Liver (tissue), 9 donors: ENCODE measurements around the gene SLC25A15. TPM values are rescaled to one million over a fixed set of nuclear protein-coding genes. Genes with fewer than 3 reads are reported as not detected.
"Not testable (repeated sequence)": the region's sequence is repeated elsewhere in the genome, so short reads cannot be mapped to it uniquely, and the experiment has no call there.

Experiments used
- DNase-seq: peaks from one replicate; pipeline ENCODE4 v3.0.0-alpha.2; 2017; ENCODE audit warnings: low spot score
- H3K27ac ChIP-seq, 2 donors: one replicate each; pipeline ENCODE4 v1.7.0; 2013; ENCODE audit warnings: inconsistent platforms in 2 of 2, low read length in 2 of 2, control low read depth in 1 of 2, low read depth in 1 of 2, mild to moderate bottlenecking in 1 of 2
- H3K27me3 ChIP-seq, 4 donors: one replicate each; pipeline versions ENCODE4 v1.6.1 to v1.7.0; 2013; ENCODE audit warnings: low read length in 3 of 4, inconsistent platforms in 1 of 4, mild to moderate bottlenecking in 1 of 4, moderate library complexity in 1 of 4; ENCODE audit not compliant: control insufficient read depth in 4 of 4, insufficient read depth in 4 of 4
- H3K36me3 ChIP-seq, 4 donors: one replicate each; pipeline versions ENCODE4 v1.6.1 to v1.7.0; 2013; ENCODE audit warnings: low read length in 3 of 4, mild to moderate bottlenecking in 3 of 4, low read depth in 1 of 4, moderate library complexity in 1 of 4; ENCODE audit not compliant: control insufficient read depth in 4 of 4, insufficient read depth in 3 of 4
- H3K4me1 ChIP-seq, 4 donors: one replicate each; pipeline versions ENCODE4 v1.6.1 to v1.7.0; 2013; ENCODE audit warnings: low read length in 3 of 4, mild to moderate bottlenecking in 3 of 4, moderate library complexity in 1 of 4; ENCODE audit not compliant: control insufficient read depth in 4 of 4, insufficient read depth in 4 of 4
- H3K4me3 ChIP-seq, 3 donors: one replicate each; pipeline versions ENCODE4 v1.6.1 to v1.7.0; 2013; ENCODE audit warnings: low read length in 3 of 3, control low read depth in 1 of 3, low read depth in 1 of 3, mild to moderate bottlenecking in 1 of 3
- H3K9ac ChIP-seq, 2 donors: one replicate each; pipeline ENCODE4 v1.7.0; 2013; ENCODE audit warnings: low read length in 2 of 2, mild to moderate bottlenecking in 2 of 2, moderate library complexity in 2 of 2, control low read depth in 1 of 2, low read depth in 1 of 2
- H3K9me3 ChIP-seq, 4 donors: one replicate each; pipeline versions ENCODE4 v1.6.1 to v1.7.0; 2013; ENCODE audit warnings: low read length in 3 of 4; ENCODE audit not compliant: control insufficient read depth in 4 of 4
- EGR1 ChIP-seq, 2 donors: IDR thresholded peaks; 2 replicates each; pipeline ENCODE4 v1.6.1; 2016 to 2018; ENCODE audit warnings: antibody characterized with exemption in 2 of 2, low read depth in 2 of 2
- FOXA1 ChIP-seq: IDR thresholded peaks from 2 replicates; pipeline ENCODE4 v1.6.1; 2016; ENCODE audit warnings: antibody characterized with exemption
- FOXA2 ChIP-seq: IDR thresholded peaks from 2 replicates; pipeline ENCODE4 v1.6.1; 2016; ENCODE audit warnings: antibody characterized with exemption
- GABPA ChIP-seq, 2 donors: IDR thresholded peaks in 1 of 2; conservative IDR thresholded peaks in 1 of 2; 2 replicates each; pipeline ENCODE4 v1.6.1; 2016; ENCODE audit warnings: antibody characterized with exemption in 2 of 2, mild to moderate bottlenecking in 1 of 2, moderate library complexity in 1 of 2
- HNF4G ChIP-seq: IDR thresholded peaks from 2 replicates; pipeline ENCODE4 v1.6.1; 2016; ENCODE audit warnings: antibody characterized with exemption
- JUND ChIP-seq, 2 donors: IDR thresholded peaks; 2 replicates each; pipeline ENCODE4 v1.6.1; 2016; ENCODE audit warnings: antibody characterized with exemption in 2 of 2
- MAX ChIP-seq: IDR thresholded peaks from 2 replicates; pipeline ENCODE4 v1.6.1; 2016; ENCODE audit warnings: antibody characterized with exemption
- REST ChIP-seq: IDR thresholded peaks from 2 replicates; pipeline ENCODE4 v1.6.1; 2016; ENCODE audit warnings: antibody characterized with exemption, mild to moderate bottlenecking
- RXRA ChIP-seq, 2 donors: IDR thresholded peaks; 2 replicates each; pipeline ENCODE4 v1.6.1; 2017 to 2018; ENCODE audit warnings: antibody characterized with exemption in 2 of 2, mild to moderate bottlenecking in 1 of 2
- SP1 ChIP-seq: IDR thresholded peaks from 2 replicates; pipeline ENCODE4 v1.6.1; 2018; ENCODE audit warnings: antibody characterized with exemption, mild to moderate bottlenecking
- TAF1 ChIP-seq: conservative IDR thresholded peaks from 2 replicates; pipeline ENCODE4 v1.6.1; 2016; ENCODE audit warnings: antibody characterized with exemption, mild to moderate bottlenecking
- WGBS: extraction: QIAGEN DNeasy Blood & Tissue Kit; methylation state at CpG from one replicate; pipeline ENCODE4 v1.1.7; 2013; 5-methylcytosine and 5-hydroxymethylcytosine counted together
- polyA plus RNA-seq, 2 donors: library from polyadenylated mRNA; stranded (reverse) in 1 of 2; unstranded in 1 of 2; fragments of 200-250 nt in 1 of 2; fragments of >200 nt in 1 of 2; fragmentation: Nextera tagmentation in 1 of 2; extraction: Ambion mirVana in 1 of 2; gene quantifications; one replicate each; pipeline versions ENCODE4 v1.2.1 to v1.2.3, GENCODE V29; 2013 to 2015
- total RNA-seq, 2 donors: library from RNA; depleted of rRNA; stranded (reverse); fragments of >200 nt; gene quantifications; one replicate each; pipeline ENCODE4 v1.2.3, GENCODE V29; 2014
- TF ChIP-seq, protein P1 (sequence below): IDR thresholded peaks from 2 replicates; pipeline ENCODE4 v1.6.1; 2016; ENCODE audit warnings: antibody characterized with exemption
- donor health status: healthy.
- donor health status: healthy.
- donor health status: healthy.
- donor health status: healthy.
- donor health status: healthy.

The SLC25A15 gene
- total and polyA plus RNA-seq, 4 donors = 29.3 to 106 (median 66.9) TPM

DNA sequence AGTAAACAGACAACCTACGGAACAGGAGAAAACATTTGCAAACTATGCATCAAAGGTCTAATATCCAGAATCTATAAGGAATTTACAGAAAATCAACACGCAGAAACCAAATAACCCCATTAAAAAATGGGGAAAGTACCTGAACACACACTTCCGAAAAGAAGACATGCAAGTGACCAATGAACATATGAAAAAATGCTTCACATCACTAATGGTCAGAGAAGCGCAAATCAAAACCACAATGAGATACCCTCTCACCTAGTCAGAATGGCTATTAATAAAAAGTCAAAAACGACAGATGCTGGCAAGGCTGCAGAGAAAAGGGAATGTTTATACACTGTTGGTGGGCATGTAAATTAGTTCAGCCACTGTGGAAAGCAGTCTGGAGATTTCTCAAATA, 29.5 kb downstream of the SLC25A15 start:
- Histone ChIP-seq H3K9me3 (peaks cover 0 to 1% (median 0%) of the 10 kb centered on the region in 4 donors), H3K36me3 (no peaks in the 10 kb centered on the region), H3K4me3 (no peak overlapping the region), H3K27ac (no peak overlapping the region), H3K4me1 (no peaks in the 10 kb centered on the region), H3K27me3 (no peaks in the 10 kb centered on the region), H3K9ac (no peak overlapping the region)
- 87% methylated on average over 5 of the region's 5 CpGs for WGBS
- TF ChIP-seq TAF1 = no peak
- TF ChIP-seq SP1 = no peak
- no peak for TF ChIP-seq MAX
- no peak for TF ChIP-seq GABPA (IDR thresholded peaks at IDR 0.05 in 1 of 2, conservative IDR thresholded peaks at IDR 0.05 in 1 of 2)
- no peak for TF ChIP-seq REST
- DNase-seq = no peak

GRCh38 chr13:40819797-40820315, 30.4 kb downstream of the SLC25A15 start:
- H3K4me1 ChIP-seq = no peaks in the 10 kb centered on the region
- WGBS = 85% methylated on average over 1 of the region's 1 CpG
- H3K27me3 ChIP-seq = no peaks in the 10 kb centered on the region
- H3K27ac ChIP-seq = no peak overlapping the region
- no peak overlapping the region for H3K9ac ChIP-seq
- H3K9me3 ChIP-seq = peaks cover 0 to 1% (median 0%) of the 10 kb centered on the region in 4 donors
- no peak overlapping the region for H3K4me3 ChIP-seq
- TF ChIP-seq MAX (no peak), FOXA2 (no peak), EGR1 (IDR thresholded peaks at IDR 0.05; ENCODE audit: low read depth in 2 of 2) (no peak), SP1 (no peak), TAF1 (no peak), HNF4G (no peak), JUND (IDR thresholded peaks at IDR 0.05) (no peak), REST (no peak), RXRA (IDR thresholded peaks at IDR 0.05) (no peak), FOXA1 (no peak)
- TF ChIP-seq, protein P1, sequence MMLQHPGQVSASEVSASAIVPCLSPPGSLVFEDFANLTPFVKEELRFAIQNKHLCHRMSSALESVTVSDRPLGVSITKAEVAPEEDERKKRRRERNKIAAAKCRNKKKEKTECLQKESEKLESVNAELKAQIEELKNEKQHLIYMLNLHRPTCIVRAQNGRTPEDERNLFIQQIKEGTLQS = no peak
- no peaks in the 10 kb centered on the region for H3K36me3 ChIP-seq
- no peak for DNase-seq

- H3K4me3 ChIP-seq, DNase-seq, H3K27me3 ChIP-seq, H3K4me1 ChIP-seq, H3K27ac ChIP-seq, H3K36me3 ChIP-seq, H3K9ac ChIP-seq, H3K9me3 ChIP-seq: not testable (repeated sequence)
- WGBS = 78% methylated on average over 2 of the region's 2 CpGs
Observed at GRCh38 chr13:40839725-40840124, 50.3 kb downstream of the SLC25A15 start.

- H3K27me3 ChIP-seq, DNase-seq, H3K4me1 ChIP-seq, H3K36me3 ChIP-seq, H3K4me3 ChIP-seq, H3K9me3 ChIP-seq, H3K27ac ChIP-seq, H3K9ac ChIP-seq: not testable (repeated sequence)
- 97% methylated on average over 2 of the region's 2 CpGs for WGBS
Observed at GRCh38 chr13:40840955-40841354, 51.5 kb downstream of the SLC25A15 start.
